HepG2 (cell line): ENCODE results near the gene NEAT1. TPM values are rescaled to one million over a fixed set of nuclear protein-coding genes. Genes with fewer than 3 reads are reported as not detected.

Experiments
- CREM ChIP-seq, 2 experiments: sonication (generic) in 1 of 2; formaldehyde crosslinking in 1 of 2; IDR thresholded peaks; 2 replicates each; pipeline versions ENCODE4 v1.4.0 to v1.6.1; 2016 to 2020; ENCODE audit warnings: antibody characterized with exemption in 1 of 2, mild to moderate bottlenecking in 1 of 2, missing genetic modification reagents in 1 of 2
- SOX6 ChIP-seq, 2 experiments: fragments of 450-650 bp in 1 of 2; sonication (generic) in 1 of 2; formaldehyde crosslinking in 1 of 2; IDR thresholded peaks; 2 replicates each; pipeline versions ENCODE4 v1.4.0 to v1.6.1; 2017 to 2020; ENCODE audit warnings: antibody characterized with exemption in 1 of 2, mild to moderate bottlenecking in 1 of 2, missing genetic modification reagents in 1 of 2
- ZNF703 ChIP-seq: sonication (generic); formaldehyde crosslinking; IDR thresholded peaks from 2 replicates; pipeline ENCODE4 v1.5.1; 2020; ENCODE audit warnings: missing genetic modification reagents, mild to moderate bottlenecking, moderate library complexity, borderline replicate concordance
- polyA plus RNA-seq, 8 experiments: library from polyadenylated mRNA; depleted of rRNA in 3 of 8; stranded (reverse) in 7 of 8; unstranded in 1 of 8; fragments of >200 nt; fragmentation: Illumina TruSeq in 4 of 8; extraction: Trizol in 4 of 8; gene quantifications; 2 replicates each; pipeline versions ENCODE4 v1.2.1 to v1.2.3, GENCODE V29; 2011 to 2016; ENCODE audit warnings: low read depth in 4 of 8, missing spikeins in 1 of 8, mixed read lengths in 1 of 8; ENCODE audit not compliant: insufficient read depth in 1 of 8
- total RNA-seq, 5 experiments: library from RNA; depleted of rRNA; stranded (reverse); fragments of >200 nt; fragmentation: Illumina TruSeq; extraction: Trizol; gene quantifications; 2 replicates each; pipeline ENCODE4 v1.2.3, GENCODE V29; 2016; ENCODE audit warnings: low read depth in 1 of 5
- TF ChIP-seq, protein P1 (sequence below): sonication (generic); formaldehyde crosslinking; IDR thresholded peaks from 2 replicates; pipeline ENCODE4 v1.8.0; 2022; ENCODE audit warnings: mild to moderate bottlenecking, missing genetic modification reagents; ENCODE audit not compliant: insufficient replicate concordance
- TF ChIP-seq, protein P2 (sequence below): sonication (generic); formaldehyde crosslinking; IDR thresholded peaks from 2 replicates; pipeline ENCODE4 v1.9.0; 2022; ENCODE audit warnings: low read depth, missing genetic modification reagents
- TF ChIP-seq, protein P3 (sequence below): sonication (generic); formaldehyde crosslinking; IDR thresholded peaks from 2 replicates; pipeline ENCODE4 v1.5.0; 2020; ENCODE audit warnings: mild to moderate bottlenecking, missing genetic modification reagents, moderate library complexity

Gene NEAT1
- total and polyA plus RNA-seq, 2 of the 13 experiments (the other 11 are each of a cell fraction or from before 2014, with no cell fraction given): 20.5 to 41.2 TPM

DNA sequence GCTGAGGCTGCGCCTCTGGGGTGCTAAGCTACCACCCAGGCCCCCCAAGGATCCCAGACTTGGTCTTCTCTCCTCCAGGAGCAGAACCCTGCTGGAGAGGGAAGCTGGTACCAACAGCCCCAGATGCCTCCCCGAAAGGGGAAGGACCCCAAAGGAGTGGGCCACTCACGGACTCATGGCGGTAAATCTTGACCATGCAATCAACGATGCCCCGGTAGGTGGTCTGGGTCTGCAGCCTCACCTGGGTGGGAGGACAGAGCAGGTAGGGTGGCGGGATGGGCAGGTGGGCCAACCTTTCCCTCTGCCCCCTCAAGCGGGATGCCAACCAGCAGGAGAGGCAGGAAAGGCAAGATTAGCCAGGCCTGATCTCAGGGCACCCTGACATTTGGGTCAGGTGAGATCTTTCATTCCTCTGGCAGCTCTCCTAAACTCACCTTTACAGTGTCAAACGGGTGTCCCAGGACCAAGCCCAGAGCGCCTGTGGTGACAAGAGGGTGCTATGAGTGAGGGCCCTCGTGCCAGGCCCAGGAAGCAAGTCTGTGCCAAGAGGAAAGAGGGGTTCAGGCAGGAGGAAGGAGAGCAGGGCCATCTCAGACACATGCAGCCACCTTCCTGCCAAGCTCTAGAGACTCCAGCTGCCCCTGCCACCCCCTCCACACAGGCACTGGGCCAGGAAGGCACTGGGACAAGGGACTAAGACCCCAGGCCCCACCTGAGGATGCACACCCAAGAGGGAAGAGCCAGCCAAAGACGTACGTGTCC lies 42.7 kb upstream of the NEAT1 start (continued):
- TF ChIP-seq CREM (IDR thresholded peaks at IDR 0.05): no peak
- TF ChIP-seq CREM (CRISPR knock-in tag; IDR thresholded peaks at IDR 0.05): no peak
- TF ChIP-seq, protein P1, sequence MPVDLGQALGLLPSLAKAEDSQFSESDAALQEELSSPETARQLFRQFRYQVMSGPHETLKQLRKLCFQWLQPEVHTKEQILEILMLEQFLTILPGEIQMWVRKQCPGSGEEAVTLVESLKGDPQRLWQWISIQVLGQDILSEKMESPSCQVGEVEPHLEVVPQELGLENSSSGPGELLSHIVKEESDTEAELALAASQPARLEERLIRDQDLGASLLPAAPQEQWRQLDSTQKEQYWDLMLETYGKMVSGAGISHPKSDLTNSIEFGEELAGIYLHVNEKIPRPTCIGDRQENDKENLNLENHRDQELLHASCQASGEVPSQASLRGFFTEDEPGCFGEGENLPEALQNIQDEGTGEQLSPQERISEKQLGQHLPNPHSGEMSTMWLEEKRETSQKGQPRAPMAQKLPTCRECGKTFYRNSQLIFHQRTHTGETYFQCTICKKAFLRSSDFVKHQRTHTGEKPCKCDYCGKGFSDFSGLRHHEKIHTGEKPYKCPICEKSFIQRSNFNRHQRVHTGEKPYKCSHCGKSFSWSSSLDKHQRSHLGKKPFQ (CRISPR knock-in tag): no peak
- TF ChIP-seq, protein P2, sequence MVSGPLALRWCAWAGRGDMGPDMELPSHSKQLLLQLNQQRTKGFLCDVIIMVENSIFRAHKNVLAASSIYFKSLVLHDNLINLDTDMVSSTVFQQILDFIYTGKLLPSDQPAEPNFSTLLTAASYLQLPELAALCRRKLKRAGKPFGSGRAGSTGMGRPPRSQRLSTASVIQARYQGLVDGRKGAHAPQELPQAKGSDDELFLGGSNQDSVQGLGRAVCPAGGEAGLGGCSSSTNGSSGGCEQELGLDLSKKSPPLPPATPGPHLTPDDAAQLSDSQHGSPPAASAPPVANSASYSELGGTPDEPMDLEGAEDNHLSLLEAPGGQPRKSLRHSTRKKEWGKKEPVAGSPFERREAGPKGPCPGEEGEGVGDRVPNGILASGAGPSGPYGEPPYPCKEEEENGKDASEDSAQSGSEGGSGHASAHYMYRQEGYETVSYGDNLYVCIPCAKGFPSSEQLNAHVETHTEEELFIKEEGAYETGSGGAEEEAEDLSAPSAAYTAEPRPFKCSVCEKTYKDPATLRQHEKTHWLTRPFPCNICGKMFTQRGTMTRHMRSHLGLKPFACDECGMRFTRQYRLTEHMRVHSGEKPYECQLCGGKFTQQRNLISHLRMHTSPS (CRISPR knock-in tag): no peak
- TF ChIP-seq, protein P3, sequence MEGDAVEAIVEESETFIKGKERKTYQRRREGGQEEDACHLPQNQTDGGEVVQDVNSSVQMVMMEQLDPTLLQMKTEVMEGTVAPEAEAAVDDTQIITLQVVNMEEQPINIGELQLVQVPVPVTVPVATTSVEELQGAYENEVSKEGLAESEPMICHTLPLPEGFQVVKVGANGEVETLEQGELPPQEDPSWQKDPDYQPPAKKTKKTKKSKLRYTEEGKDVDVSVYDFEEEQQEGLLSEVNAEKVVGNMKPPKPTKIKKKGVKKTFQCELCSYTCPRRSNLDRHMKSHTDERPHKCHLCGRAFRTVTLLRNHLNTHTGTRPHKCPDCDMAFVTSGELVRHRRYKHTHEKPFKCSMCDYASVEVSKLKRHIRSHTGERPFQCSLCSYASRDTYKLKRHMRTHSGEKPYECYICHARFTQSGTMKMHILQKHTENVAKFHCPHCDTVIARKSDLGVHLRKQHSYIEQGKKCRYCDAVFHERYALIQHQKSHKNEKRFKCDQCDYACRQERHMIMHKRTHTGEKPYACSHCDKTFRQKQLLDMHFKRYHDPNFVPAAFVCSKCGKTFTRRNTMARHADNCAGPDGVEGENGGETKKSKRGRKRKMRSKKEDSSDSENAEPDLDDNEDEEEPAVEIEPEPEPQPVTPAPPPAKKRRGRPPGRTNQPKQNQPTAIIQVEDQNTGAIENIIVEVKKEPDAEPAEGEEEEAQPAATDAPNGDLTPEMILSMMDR (CRISPR knock-in tag): no peak
- no peak for TF ChIP-seq ZNF703 (CRISPR knock-in tag)
- TF ChIP-seq SOX6 (IDR thresholded peaks at IDR 0.05): no peak
- TF ChIP-seq SOX6 (CRISPR knock-in tag; IDR thresholded peaks at IDR 0.05): no peak
